DOHH2 (cell line): ENCODE data around the gene B3GALT2.

Experiments used
- H3F3A ChIP-seq: fragments of 200-600 bp; sonication (generic), shearing (Covaris generic); 2 replicates; pipeline ENCODE4 v1.6.0; 2016; ENCODE audit warnings: antibody characterized with exemption, mild to moderate bottlenecking; ENCODE audit not compliant: control insufficient read depth, insufficient read depth
- H3K27ac ChIP-seq: fragments of 200-600 bp; sonication (generic); 2 replicates; pipeline ENCODE4 v1.5.1; 2014; ENCODE audit warnings: low read depth, mild to moderate bottlenecking, low read length, moderate library complexity
- H3K27me3 ChIP-seq: fragments of 200-600 bp; sonication (generic); 2 replicates; pipeline ENCODE4 v1.6.1; 2014; ENCODE audit warnings: mild to moderate bottlenecking, low read length, mixed read lengths; ENCODE audit not compliant: control insufficient read depth
- H3K36me3 ChIP-seq: fragments of 200-600 bp; sonication (generic); 2 replicates; pipeline ENCODE4 v1.6.1; 2014; ENCODE audit warnings: mild to moderate bottlenecking, low read length, moderate library complexity, mixed read lengths; ENCODE audit not compliant: control insufficient read depth
- H3K4me1 ChIP-seq: fragments of 200-600 bp; sonication (generic); 2 replicates; pipeline ENCODE4 v1.6.1; 2014; ENCODE audit warnings: mild to moderate bottlenecking, low read length, mixed read lengths; ENCODE audit not compliant: control insufficient read depth
- H3K4me2 ChIP-seq: fragments of 200-600 bp; sonication (generic); 2 replicates; pipeline ENCODE4 v1.6.0; 2014; ENCODE audit warnings: mild to moderate bottlenecking, low read length, moderate library complexity
- H3K4me3 ChIP-seq: fragments of 200-600 bp; sonication (generic); 2 replicates; pipeline ENCODE4 v1.5.1; 2014; ENCODE audit warnings: mild to moderate bottlenecking, low read length, mixed read lengths
- H3K79me2 ChIP-seq: fragments of 200-600 bp; sonication (generic); 2 replicates; pipeline ENCODE4 v1.6.1; 2014; ENCODE audit warnings: mild to moderate bottlenecking, low read length, mixed read lengths; ENCODE audit not compliant: control insufficient read depth
- H3K9me2 ChIP-seq: fragments of 200-600 bp; sonication (generic); replicated peaks from 2 replicates; pipeline ENCODE4 v1.6.1; 2014; ENCODE audit warnings: mild to moderate bottlenecking, low read length, mixed read lengths; ENCODE audit not compliant: control insufficient read depth
- H3K9me3 ChIP-seq: fragments of 200-600 bp; sonication (generic); 2 replicates; pipeline ENCODE4 v1.6.1; 2014; ENCODE audit warnings: antibody characterized with exemption, low read length, mixed read lengths; ENCODE audit not compliant: control insufficient read depth, insufficient read depth
- H4K20me1 ChIP-seq: fragments of 200-600 bp; sonication (generic); 2 replicates; pipeline ENCODE4 v1.6.0; 2014; ENCODE audit warnings: low read depth, mild to moderate bottlenecking, antibody characterized with exemption, low read length, moderate library complexity; ENCODE audit not compliant: control insufficient read depth, insufficient read depth
- EZH2phosphoT487 ChIP-seq: fragments of 200-600 bp; sonication (generic); IDR thresholded peaks from 2 replicates; pipeline ENCODE4 v1.6.1; 2017; ENCODE audit warnings: borderline replicate concordance, mild to moderate bottlenecking, antibody characterized with exemption, low read length, moderate library complexity, mixed read lengths
- TF ChIP-seq, protein P1 (sequence below): fragments of 200-600 bp; sonication (generic); IDR thresholded peaks from one replicate; pipeline ENCODE4 v1.5.1; 2014; ENCODE audit warnings: antibody characterized with exemption, mild to moderate bottlenecking, low read depth, low read length; ENCODE audit not compliant: poor library complexity, severe bottlenecking

The B3GALT2 gene

GRCh38 chr1:193144361-193144938 lies 42.0 kb downstream of the B3GALT2 start:
- H3K27ac ChIP-seq: no peak overlapping the region
- no peaks in the 10 kb centered on the region for H3K4me1 ChIP-seq
- peaks cover 68% of the 10 kb centered on the region for H3K36me3 ChIP-seq
- H3K9me3 ChIP-seq: no peaks in the 10 kb centered on the region
- H3K9me2 ChIP-seq: no peaks in the 10 kb centered on the region
- TF ChIP-seq, protein P1, sequence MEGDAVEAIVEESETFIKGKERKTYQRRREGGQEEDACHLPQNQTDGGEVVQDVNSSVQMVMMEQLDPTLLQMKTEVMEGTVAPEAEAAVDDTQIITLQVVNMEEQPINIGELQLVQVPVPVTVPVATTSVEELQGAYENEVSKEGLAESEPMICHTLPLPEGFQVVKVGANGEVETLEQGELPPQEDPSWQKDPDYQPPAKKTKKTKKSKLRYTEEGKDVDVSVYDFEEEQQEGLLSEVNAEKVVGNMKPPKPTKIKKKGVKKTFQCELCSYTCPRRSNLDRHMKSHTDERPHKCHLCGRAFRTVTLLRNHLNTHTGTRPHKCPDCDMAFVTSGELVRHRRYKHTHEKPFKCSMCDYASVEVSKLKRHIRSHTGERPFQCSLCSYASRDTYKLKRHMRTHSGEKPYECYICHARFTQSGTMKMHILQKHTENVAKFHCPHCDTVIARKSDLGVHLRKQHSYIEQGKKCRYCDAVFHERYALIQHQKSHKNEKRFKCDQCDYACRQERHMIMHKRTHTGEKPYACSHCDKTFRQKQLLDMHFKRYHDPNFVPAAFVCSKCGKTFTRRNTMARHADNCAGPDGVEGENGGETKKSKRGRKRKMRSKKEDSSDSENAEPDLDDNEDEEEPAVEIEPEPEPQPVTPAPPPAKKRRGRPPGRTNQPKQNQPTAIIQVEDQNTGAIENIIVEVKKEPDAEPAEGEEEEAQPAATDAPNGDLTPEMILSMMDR: no peak
- no peak for TF ChIP-seq EZH2phosphoT487
- H3K4me3 ChIP-seq: no peak overlapping the region
- no peak overlapping the region for H3K4me2 ChIP-seq
- H3K27me3 ChIP-seq: no peaks in the 10 kb centered on the region
- H4K20me1 ChIP-seq: no peaks in the 10 kb centered on the region
- 0 out of 2 replicates have a peak, but pooled peaks cover 2% of the 10 kb centered on the region for H3F3A ChIP-seq
- H3K79me2 ChIP-seq: 0 out of 2 replicates have a peak, but pooled peaks cover 3% of the 10 kb centered on the region

- no peaks in the 10 kb centered on the region for H3K9me3 ChIP-seq
- H3K4me3 ChIP-seq: no peak overlapping the region
- H3K36me3 ChIP-seq: peaks cover 66% of the 10 kb centered on the region
- H3K4me1 ChIP-seq: no peaks in the 10 kb centered on the region
- no peaks in the 10 kb centered on the region for H3K27me3 ChIP-seq
- H3K9me2 ChIP-seq: no peaks in the 10 kb centered on the region
- H3K27ac ChIP-seq: no peak overlapping the region
- 0 out of 2 replicates have a peak, but pooled peaks cover 3% of the 10 kb centered on the region for H3K79me2 ChIP-seq
- no peaks in the 10 kb centered on the region for H4K20me1 ChIP-seq
- no peak for TF ChIP-seq EZH2phosphoT487
- TF ChIP-seq, protein P1: peak; percentile 28
- no peak overlapping the region for H3K4me2 ChIP-seq
- H3F3A ChIP-seq: 0 out of 2 replicates have a peak, but pooled peaks cover 2% of the 10 kb centered on the region
Observed at GRCh38 chr1:193143285-193143684, 43.1 kb downstream of the B3GALT2 start.

GRCh38 chr1:193142409-193142808 lies 44.0 kb downstream of the B3GALT2 start:
- Histone ChIP-seq H3K27ac (no peak overlapping the region), H3K4me1 (no peaks in the 10 kb centered on the region), H4K20me1 (no peaks in the 10 kb centered on the region), H3K4me3 (no peak overlapping the region), H3K9me3 (no peaks in the 10 kb centered on the region), H3K27me3 (no peaks in the 10 kb centered on the region), H3F3A (0 out of 2 replicates have a peak, but pooled peaks cover 2% of the 10 kb centered on the region), H3K79me2 (0 out of 2 replicates have a peak, but pooled peaks cover 3% of the 10 kb centered on the region), H3K9me2 (no peaks in the 10 kb centered on the region), H3K4me2 (no peak overlapping the region), H3K36me3 (peaks cover 67% of the 10 kb centered on the region)
- no peak for TF ChIP-seq EZH2phosphoT487
- TF ChIP-seq, protein P1: no peak
